OCI-LY7 (cell line): Measurements from ENCODE around the gene ZNF436.

Source experiments
- CTCF ChIP-seq: fragments of 200-600 bp; sonication (generic); conservative IDR thresholded peaks from 2 replicates; pipeline ENCODE4 v1.5.1; 2014; ENCODE audit warnings: mild to moderate bottlenecking, antibody characterized with exemption, low read length, moderate library complexity, mixed read lengths
- EZH2phosphoT487 ChIP-seq: fragments of 200-600 bp; sonication (generic); IDR thresholded peaks from 2 replicates; pipeline ENCODE4 v1.6.1; 2018; ENCODE audit warnings: low read depth, borderline replicate concordance, mild to moderate bottlenecking, mixed run types, antibody characterized with exemption, low read length, moderate library complexity, mixed read lengths

GRCh38 chr1:23367791-23368561 lies 1.7 kb downstream of the ZNF436 start:
- no peak for TF ChIP-seq CTCF
- TF ChIP-seq EZH2phosphoT487 = no peak
